ENCODE data around the gene ENG.

Gene ENG

DNA sequence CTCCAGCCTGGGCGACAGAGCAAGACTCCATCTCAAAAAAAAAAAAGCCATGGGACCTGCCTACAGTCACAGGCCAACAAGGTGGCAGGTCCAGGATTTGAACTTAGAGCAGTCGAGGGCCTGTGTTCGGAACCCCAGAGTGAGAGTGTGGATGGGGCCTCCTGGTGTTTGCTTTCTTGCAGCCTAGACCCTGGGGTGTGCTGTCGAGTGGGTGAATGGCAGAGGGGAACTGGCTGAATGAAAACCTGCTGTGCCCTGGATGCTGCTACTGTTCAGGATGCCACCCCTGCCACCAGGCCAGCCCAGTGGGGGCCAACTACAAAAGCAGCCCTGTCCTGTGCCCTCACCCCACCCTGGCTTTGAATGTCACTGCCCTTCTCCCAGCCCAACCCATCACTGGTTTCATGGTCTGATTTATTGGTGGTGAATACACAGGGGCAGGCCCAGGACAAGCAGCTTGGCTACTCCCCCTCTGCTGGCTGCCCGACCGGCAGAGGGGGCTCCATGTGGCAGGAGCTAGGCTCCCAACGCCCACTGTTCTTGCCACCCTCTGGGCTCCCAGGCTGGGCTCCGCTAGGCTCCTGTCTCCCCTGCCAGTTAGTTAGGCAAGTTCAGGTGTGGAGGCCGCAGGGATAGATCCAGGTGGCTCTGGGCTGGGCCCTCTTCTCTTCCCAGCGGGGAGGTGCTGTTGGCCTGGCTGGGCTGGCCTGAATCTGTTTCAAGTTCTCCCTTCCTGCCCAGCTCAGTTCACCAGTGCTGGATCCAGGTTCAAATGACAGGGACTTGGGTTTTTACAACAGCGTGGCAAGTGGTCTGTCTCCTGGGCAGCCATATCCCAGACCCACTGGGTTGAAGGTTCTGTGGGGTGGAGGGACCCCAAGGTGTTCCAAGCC is 39.6 kb downstream of the ENG start:
- DNase-seq (ENCODE audit: low read depth), result no peak

DNA sequence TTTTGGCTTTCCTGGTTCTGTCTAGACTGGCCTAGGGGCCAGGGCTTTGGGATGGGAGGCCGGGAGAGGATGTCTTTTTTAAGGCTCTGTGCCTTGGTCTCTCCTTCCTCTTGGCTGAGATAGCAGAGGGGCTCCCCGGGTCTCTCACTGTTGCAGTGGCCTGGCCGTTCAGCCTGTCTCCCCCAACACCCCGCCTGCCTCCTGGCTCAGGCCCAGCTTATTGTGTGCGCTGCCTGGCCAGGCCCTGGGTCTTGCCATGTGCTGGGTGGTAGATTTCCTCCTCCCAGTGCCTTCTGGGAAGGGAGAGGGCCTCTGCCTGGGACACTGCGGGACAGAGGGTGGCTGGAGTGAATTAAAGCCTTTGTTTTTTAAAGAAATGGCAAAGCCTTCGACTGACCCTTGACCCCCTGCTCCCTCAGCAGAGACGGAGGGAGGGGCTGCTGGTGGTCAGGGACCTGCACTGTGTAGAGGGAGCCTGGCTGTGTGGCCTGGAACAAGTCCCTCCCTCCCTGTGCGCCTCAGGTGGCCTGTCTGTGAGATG is 40.7 kb downstream of the ENG start:
- DNase-seq (ENCODE audit: low read depth), result no peak

DNA sequence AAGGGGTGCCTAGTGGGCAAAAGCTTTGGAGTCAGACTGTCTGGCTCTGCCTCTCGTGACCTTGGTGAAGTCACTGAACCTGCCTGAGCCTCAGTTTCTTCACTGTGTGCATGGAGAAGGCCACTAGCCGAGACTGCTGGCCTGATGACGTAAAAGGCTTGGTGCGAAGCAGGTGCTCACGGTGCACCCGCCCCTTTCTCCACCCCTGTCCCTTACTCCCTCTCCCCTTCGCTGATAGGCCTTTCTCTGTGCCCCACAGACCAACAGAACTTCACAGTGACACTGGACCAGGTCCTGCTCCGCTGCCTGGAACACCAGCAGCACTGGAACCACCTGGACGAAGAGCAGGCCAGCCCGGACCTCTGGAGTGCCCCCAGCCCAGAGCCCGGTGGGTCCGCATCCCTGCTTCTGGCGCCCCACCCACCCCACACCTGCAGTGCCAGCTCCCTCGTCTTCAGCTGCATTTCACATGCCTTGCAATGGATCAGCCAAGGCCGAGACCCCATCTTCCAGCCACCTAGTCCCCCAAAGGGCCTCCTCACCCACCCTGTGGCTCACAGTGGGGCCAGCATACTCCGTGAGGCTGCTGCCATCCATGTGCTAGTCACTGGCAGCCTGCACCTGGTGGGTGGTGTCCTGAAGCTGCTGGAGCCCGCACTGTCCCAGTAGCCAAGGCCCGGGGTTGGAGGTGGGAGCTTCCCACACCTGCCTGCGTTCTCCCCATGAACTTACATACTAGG is 41.4 kb downstream of the ENG start:
- no peak for DNase-seq (ENCODE audit: low read depth)

DNA sequence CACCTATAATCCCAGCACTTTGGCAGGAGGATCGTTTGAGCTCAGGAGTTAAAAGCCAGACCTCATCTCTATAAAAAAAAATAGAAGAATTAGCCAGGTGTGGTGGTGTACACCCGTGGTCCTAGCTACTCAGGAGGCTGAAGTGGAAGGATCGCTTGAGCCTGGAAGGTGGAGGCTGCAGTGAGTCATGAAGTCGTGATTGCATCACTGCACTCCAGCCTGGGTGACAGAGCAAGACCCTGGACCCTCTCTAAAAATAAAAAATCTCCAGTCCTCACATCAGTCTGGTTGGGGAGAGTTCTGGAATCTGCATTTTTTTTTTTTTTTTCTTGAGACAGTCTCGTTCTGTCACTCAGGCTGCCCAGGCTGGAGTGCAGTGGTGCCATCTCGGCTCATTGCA is 42.4 kb downstream of the ENG start:
- no peak for DNase-seq (ENCODE audit: low read depth)

DNA sequence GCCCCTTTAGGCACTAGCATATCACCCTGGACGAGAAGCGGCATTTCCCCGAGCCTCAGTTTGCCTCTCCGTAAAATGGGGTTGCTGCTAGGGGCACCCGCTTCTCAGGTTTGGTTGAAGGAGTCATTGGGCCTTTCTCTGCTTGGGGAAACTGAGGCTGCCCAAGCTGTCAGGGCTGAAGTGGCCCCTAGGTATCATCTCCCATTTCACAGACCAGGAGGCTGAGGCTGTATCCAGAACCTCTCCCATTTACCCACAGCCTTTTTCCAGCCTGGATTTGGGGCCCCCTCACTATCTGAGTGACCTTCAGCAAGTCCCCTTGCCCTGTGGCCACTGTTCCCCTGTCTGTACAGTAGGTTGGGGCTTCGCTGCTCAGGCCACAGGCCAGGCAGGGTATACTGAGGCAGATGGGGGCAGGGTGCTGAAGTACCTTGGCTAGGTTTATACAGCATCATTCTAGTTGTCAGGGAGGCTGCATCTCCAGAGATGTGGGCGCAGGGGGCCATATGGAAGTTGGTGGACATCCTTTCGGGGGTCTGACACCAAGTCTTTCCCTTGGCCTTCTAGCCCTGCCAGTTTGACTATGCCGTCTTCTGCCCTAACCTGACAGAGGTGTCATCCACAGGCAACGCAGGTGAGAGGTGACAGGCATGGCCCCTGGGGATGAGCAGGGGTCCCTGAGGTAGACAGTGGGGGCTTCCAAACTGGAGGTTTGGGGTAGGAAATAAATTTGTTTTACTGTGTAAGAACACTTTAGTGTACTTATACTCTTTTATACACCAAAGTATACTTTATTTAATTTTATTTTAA is 43.9 kb downstream of the ENG start:
- no peak for DNase-seq (ENCODE audit: low read depth)

DNA sequence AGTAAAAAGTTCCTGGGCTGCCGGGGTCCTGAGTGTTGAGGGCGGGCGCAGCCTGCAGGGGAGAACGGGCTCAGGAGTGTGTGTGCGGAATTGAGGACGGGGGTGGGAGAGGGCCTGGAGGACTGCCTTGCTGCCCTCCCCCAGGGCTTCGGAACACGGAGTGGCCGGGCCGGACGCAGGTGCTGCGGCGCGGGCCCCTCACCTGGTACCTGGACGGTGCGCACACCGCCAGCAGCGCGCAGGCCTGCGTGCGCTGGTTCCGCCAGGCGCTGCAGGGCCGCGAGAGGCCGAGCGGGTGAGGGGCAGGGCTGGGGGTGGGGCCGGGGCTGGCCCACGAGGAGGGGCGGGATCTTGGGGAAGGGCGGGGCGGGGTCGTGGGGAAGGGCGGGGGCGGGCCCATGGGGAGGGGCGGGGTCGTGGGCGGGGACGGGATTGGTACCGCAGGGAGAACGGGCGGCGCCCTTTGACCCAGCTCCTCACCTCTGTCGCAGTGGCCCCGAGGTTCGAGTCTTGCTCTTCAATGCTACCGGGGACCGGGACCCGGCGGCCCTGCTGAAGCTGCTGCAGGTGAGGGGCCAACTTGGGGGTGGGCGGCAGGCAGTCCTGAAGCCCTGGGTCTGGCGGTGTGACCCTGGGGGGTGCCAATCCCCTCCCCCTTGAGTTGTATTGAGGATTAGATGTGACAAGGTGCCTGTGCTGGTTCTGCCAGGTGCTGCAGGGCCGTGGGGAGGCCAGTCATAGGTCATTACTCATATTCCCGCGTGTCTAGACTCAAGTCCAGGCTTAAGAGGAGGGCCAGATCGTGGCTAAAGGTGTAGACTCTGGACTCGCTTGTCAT is 44.7 kb downstream of the ENG start:
- DNase-seq (ENCODE audit: low read depth), result no peak

DNA sequence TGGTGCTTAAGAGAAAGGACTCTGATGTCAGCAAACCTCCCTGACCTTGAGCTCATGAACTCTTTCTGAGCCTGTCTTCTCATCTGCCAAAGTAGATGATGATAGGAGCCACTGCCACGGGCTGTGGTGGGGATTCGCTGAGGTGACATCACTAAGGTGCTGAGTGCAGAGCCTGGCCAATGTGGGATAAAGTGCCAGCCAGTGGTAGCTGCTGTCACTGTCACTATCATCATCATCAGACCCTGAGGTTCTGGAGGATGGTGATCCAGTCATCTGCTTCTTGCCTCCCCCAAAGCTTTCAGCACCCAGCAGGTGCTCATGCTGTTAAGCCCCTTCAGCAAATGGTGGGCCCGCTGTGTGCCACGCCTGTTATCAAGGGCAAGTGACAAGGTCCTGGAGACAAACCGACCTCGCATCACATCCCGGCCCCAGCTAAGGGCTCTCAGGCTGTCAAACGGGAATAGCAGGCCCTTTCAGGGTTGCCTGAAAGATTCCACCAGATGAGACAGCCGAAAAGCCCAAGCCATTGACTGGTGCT is 45.4 kb downstream of the ENG start:
- no peak for DNase-seq (ENCODE audit: low read depth)

DNA sequence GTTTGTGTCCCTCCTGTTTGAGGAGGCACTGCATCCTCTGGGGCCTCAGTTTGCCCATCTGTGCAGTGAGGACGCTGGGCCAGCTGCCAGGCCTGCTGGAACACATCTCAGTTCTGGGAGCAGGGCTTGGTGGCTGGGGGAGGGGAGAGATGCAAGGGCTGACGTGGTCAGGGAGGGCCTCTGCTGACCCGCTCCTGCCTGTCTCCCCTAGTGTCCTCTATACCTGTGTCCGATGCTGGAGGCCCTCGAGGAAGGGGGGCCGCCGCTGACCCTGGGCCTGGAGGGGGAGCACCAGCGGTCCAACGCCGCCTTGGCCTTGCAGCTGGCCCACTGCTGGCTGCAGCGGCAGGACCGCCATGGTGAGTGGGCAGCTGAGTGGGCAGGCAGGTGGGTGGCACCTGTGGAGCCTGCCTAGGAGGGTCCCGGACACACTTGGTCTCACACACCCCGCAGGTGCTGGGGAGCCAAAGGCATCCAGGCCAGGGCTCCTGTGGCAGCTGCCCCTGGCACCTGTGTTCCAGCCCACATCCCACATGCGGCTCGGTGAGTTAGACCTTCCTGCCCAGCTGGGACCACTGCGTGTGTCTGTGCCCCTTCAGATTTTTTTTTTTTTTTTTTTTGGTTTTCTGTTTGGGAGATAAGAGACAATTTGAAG is 46.0 kb downstream of the ENG start:
- DNase-seq (ENCODE audit: low read depth), result no peak

DNA sequence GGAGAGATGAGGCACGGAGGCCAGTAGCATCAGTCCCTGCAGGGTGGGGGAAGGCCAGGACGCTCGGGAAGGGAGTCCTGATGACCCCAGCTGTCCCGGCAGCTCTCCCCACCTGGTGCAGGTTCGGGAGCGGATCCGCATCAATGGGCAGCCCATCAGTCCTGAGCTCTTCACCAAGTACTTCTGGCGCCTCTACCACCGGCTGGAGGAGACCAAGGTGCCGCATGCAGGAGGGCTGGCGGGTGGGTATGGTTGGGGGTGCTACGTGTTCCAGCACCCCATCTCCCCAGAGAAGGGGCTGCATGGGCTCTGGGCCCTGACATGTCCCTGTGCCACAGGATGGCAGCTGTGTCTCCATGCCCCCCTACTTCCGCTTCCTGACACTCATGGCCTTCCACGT is 47.6 kb downstream of the ENG start:
- no peak for DNase-seq (ENCODE audit: low read depth)

DNA sequence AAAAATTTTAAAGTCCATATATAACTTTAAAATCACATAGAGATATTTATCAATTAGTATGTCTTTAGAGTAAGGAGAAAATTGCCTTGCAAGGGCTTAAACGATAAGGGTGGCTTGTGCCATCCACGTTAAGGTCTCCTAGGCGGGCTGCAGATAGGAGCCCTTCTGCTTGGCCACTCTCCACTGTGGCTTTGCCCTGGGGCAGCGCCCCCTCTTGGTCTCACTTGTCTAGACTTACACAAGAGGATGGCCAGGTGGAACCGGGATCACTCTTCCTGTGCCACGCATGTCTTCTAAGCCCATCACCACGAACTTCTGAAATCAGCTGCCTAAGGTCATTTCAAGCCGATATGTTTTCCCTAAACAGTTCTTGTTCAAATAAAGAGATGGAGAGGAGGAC is 48.8 kb downstream of the ENG start:
- DNase-seq (ENCODE audit: low read depth), result peak; percentile 21

DNA sequence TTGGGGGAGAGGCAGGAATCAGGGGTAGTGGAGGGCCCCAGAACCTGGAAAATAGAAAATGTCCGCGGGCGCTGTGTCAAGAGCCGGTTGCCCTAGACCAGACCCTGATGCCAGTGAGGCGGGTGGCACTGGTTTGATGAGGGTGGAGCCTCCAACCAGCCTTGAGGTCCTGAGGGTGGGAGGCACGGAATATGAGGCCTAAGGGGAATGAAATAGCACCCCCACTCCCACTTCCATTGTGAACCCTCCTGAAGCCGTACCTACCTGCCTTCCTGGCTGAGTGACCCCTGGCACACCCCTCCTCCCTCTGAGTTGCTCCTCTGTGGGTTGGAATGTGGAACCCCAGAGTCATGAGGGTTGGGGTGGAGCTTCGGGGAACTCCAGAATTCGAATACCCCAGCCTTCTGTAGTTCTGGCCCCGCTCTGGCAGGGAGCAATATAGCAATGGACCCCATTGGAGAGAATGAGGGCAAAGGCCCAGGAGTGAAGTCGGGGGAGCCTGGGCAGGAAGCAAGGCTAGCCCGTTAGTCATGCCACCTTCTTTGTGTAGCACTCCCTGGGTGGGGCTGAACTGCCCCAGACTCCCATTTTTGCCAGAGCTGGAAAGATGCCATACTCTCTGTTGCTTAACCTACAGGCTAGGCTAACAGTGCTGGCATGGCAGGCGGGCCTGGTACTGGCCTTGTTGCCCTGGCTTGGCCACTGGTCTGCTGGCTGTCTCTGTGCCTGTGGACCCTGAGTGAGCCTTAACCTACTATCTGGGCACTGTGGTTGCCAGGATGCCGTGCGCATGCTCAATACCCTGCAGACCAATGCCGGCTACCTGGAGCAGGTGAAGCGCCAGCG is 50.7 kb downstream of the ENG start:
- no peak for DNase-seq (ENCODE audit: low read depth)

DNA sequence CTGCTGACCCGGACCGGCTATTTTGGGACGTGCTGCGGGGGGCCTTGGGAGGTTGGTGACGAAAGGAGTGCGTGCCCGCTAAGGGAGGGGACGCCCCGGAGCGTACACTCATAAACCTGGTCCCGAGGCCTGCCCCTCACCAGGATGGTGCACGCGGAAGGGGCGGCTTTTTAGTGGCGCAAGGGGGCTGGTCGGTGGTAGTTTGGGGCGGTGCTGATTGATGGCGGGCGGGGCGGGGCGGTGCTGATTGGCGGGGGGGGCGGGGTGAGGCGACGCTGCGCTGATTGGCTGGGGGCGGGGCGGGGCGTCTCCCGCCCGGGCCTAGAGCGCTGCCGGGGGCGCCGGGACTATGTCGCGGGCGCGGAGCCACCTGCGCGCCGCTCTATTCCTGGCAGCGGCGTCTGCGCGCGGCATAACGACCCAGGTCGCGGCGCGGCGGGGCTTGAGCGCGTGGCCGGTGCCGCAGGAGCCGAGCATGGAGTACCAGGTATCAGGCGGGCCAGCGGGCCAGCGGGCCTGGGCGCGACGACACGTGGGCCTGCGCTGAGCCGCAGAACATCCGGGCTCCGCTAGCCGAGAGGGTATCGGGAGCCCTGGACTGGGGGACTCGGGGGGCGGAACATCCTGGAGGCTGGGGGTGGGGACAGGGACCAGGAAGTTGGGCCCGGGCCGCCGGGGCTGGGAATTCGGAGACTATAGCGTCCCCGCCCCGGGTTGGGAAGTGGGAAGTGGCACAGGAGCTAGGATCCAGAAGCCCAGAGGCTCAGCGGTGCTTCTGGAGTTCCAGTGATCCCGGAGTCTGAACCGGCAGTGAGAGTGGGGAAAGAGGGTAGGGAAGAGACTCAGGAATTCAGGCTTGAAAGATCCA is 51.6 kb downstream of the ENG start, which contains the start of gene FPGS:
Gene FPGS (plus strand): TSS at position 307 of the 868 bp plus-strand sequence. CDS start 43 bp downstream, at position 350.
- peak; percentile 72 for DNase-seq (ENCODE audit: low read depth)

DNA sequence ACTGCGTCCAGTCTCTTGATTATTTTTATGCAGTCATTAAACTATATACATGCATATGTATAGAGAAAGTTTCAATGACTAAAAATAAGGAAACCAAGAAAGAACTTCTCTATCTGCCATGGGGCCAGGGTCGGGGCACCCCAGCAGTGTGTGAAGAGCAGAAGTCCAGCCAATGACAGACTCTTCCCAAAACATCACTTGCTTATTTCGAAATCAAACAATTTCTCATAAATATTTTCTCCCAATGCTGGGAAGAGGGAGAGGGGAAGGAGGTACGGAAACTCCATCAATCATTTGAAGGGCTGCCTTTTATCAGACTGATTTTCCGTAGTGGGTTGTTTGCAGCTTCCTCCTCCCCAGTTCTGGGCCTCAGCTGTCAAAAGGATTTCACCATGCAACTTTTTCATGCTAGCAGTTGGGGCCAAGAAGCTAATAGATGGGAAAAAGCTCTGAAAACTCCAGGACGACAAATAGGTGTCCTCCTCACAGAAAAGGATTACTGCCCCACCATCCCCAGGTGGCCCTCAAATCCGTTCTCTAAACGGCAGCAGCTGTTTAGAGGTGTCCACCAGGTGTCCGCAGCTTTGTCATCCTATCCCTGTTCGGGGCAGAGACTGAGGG is 52.4 kb downstream of the ENG start:
- DNase-seq (ENCODE audit: low read depth), result no peak

DNA sequence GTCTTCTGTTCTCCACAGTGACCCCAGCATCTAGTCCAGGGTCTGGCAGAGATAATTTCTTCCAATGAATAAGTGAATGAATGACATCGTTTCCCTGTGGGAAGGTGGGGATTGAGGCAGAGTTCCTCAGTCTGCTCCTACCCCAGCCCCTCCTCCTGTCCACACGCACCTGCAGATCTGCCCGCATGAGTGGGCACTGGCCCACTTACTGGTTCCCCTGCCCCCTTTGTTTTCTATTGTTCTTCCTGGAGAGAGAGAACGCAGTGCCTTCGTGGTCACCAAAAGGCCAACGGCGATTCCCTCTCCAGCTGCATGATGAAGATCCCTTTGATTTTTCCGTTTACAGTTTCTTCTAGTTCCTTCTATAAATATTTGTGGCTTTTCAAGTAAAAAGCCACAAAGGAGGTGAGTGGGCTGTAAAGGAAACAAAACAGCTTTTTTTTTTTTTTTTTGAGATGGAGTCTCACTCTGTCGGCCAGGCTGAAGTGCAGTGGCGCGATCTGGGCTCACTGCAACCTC is 57.5 kb downstream of the ENG start:
- DNase-seq (ENCODE audit: low read depth), result no peak

DNA sequence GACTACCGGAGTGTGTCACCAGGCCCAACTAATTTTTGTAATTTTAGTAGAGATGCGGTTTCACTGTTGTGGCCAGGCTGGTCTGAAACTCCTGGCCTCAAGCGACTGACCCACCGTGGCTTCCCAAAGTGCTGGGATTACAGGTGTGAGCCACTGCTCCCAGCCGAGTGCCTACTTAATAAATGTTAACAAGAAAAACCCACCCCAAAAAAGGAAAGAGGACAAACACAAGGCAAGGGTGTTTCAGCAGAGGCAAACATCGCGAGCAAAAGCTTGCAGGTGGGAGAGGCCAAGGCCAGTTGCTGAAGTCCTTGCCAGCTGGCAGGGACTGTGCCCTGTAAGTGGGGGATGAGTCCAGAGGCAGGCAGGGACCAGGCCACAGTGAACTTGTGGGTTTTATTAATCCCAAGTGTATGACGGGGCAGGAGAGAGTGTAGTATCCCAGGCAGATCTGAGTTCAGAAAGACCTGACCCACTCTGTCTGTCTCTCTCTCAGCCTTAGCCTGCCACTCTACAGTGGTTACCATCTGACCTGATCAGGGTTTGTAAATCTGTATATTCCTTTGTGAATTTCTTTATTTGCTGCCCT is 58.1 kb downstream of the ENG start:
- DNase-seq (ENCODE audit: low read depth), result no peak

DNA sequence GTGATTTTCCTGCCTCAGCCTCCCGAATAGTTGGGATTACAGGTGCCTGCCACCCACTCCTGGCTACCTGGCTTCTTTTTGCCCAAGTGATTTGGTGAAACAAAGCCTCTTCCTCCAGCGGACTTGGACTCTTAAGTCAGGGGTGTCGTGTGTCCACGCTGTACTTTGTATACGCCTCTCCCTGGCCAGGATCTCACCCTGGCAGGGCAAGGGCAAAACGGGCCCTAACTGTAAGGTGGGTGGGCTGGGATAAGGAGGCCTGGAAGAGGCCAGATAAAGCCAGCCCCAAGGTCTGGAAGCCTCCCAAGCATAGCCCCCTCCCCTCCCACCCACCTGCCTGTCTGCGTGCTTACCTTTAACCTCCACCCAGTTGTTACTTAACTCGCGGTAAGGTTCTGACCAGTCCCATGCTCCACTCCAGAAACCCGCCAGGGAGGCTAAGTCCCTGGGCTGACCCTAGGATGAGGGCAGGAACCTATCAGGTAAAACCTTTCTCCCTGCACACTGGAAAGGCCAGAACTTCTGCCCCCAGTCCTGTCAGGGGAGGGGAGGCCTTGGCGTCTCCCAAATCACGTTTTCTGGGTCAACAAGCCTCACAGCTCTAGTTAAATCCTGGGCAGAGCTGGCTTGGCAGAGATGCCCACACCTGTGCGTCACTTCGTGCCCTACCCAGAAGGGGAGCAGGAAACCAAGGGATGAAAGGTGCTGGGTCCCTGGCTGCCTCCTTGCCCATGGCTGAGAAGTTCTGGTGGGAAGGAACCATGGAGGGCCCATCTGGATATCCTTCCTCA is 60.3 kb downstream of the ENG start:
- no peak for DNase-seq (ENCODE audit: low read depth)

All from stimulated activated CD8-positive, alpha-beta memory T cell treated with anti-CD3 and anti-CD28 coated beads, Interleukin-4, amount 100 ng/mL, for 24 hours (primary cell).